GM19238 (cell line): Measurements from ENCODE around the gene PRKAB1.

Experiments used
- DNase-seq: peaks from one replicate; pipeline ENCODE4 v3.0.0; 2011; ENCODE audit warnings: low spot score; ENCODE audit not compliant: insufficient read length

The PRKAB1 gene

DNA sequence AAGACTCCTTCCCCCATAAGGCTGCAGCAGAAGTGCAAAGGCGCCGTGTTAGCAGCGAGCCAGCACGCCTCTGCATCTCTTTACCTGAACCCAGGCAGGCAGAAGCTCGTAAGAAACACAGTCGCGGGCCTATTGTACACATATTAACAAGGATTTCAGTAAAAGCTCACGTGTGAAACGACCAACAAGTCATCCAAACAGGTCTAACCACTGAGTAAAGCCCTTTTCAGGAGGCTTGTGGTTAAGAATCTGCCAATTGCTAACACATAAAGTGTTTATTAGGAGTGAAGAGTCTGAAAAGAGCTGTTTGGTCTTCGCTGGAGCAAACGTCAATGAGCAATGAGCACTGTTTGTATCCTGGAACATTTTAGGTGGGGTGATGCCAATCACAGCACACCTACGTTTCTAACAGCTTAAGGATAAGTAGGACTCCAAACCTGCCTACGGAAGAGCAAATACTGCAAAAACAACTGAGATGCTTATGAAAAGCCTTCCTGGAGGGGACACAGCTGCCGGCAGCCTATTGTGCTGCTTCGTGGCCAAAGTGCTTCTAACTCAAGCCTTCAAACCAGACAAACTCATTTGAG is 43.1 kb downstream of the PRKAB1 start:
- no peak for DNase-seq

GRCh38 chr12:119711693-119712092 is 43.8 kb downstream of the PRKAB1 start:
- DNase-seq = no peak

DNA sequence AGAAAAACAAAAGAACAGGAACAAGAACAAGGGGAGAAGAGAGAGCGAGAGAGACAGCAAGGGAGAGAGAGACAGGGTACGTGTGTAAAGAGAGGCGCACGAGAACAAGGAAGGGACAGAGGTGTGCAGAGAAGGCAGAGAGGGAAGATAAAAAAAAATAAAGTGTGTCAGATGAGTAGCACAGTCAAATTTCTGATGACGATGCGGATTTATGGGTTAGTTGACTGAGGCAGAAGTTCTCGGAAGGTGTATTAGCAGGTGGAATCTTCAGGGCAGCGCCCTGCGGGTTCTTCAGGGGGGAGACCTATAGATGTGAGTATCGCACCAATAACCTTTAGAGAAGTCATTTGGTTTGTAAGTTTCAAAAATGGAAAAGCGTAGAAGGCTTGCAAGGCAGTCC is 44.8 kb downstream of the PRKAB1 start:
- no peak for DNase-seq

DNA sequence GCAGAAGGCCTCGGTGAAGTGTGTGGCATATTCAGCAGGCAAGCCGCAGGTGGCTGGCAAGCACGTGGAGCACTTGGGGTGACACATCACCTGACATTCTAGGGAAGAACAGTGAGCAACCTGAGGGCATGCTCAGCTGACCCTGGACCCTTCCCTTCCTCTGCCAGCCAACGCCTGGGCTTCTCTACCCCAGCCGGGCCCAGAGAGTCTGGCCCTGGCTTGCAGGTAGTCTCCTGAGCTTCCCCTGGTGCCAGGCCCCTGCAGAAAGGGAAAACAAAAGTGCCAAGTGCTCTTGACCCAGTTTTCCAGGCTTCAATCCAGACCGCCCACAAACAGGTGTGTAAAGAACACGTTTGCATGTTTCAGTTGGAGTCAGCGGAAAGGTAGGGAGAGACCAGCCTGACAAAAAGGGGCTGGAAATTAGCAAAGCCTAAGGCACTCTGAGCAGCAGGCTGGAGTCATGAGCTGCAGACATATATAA is 45.7 kb downstream of the PRKAB1 start:
- DNase-seq = no peak

DNA sequence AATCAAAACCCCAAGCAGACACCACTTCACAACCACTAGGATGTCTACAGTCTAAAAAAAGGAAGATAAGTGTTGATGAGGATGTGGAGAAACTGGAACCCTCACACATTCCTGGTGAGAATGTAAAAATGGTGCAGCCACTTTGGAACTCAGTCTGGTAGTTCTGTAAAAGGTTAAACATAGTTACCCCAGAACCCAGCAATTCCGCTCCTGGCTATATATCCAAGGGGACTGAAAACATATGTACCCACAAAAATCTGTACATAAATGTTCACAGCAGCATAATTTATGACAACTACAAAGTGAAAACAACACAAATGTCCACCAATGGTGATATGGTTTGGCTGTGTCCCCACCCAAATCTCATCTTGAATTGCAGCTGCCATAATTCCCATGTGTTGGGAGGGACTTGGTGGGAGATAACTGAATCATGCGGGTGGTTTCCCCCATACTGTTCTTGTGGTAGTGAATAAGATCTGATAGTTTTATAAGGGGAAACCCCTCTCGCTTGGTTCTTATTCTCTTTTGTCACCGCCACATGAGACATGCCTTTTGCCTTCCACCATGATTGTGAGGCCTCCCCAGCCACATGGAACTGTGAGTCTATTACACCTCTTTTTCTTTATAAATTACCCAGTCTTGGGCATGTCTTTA is 46.8 kb downstream of the PRKAB1 start:
- DNase-seq = no peak

- no peak for DNase-seq
Observed at GRCh38 chr12:119715268-119715620, 47.3 kb downstream of the PRKAB1 start.

GRCh38 chr12:119718141-119718540 is 50.2 kb downstream of the PRKAB1 start:
- no peak for DNase-seq

DNA sequence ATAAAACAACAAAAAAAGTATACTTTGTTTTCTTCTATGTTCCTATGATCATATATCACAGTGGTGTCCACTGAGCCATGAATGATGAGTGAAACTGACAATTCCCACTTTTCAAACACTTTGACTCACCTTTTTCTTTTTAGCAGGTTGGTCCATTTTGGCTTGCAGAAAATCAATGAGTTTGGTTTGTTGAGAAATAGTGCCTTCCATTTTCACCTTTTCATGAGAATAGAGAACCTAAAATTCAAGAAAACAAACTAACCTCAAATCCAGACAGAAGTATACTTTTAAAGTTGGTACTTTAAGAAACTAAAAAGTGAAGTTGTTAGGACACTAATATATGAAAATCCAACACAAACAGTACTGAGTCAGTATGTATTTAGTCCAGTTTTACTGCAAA is 52.4 kb downstream of the PRKAB1 start:
- no peak for DNase-seq

DNA sequence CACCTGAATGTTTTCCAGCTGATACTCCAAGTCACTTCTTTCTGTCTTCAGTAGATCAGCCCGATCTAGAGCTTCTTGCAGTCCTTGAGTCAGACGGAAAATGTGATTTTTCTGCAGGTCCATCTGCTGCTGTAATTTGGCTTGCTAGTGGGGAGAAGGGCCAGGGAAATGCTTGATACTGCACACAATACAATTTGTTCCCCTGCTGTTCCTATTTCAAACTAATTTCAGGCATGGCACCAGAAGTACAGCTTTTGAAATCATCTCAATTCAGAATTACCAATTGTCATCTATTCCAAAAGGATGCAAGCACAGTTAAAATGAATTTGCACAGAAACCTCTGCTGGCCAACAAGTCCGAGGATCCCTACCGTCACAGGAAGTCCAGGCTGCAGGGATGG is 53.4 kb downstream of the PRKAB1 start:
- no peak for DNase-seq

GRCh38 chr12:119725523-119725922 is 57.6 kb downstream of the PRKAB1 start:
- no peak for DNase-seq

- no peak for DNase-seq
Observed at GRCh38 chr12:119727600-119728443, 59.9 kb downstream of the PRKAB1 start.

- no peak for DNase-seq
Observed at GRCh38 chr12:119728444-119728745, 60.5 kb downstream of the PRKAB1 start.

DNA sequence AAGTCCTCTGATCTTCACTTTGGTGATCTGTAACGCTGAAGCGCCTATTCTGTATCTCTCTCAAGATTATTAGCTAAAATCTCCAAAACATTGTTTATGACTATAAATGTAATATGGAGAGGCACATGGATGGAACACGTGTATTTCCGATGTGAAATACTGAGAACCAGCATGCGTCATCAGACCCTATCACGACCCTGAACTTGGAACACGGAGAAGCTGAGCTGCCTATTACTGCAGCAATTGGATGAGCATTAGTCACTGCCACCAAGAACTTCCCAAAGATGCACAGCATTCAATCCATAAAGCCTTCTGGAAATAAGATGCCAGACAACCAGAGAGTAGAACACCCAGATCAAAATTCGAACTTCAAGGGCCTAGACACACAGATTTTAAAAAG is 61.9 kb downstream of the PRKAB1 start:
- no peak for DNase-seq

DNA sequence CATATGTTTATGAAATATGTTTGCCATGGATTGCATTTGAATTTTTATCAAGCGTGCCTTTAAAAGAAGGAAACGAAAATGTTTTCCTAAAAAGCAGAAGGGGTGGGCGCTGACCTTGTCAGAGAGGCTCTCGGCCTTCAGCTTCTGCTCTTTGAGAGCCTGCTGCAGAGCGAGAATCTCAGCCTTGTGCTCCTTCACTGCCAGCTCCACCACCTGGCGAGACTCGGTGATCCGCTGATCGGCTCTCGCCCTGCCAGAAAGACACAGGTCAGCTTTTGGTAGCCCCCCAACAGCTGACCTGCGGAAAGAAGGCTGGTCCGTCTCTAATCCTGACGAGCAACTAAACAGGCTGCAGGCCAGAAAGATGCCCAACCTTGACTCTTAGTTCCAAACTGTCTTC is 62.4 kb downstream of the PRKAB1 start:
- DNase-seq = no peak
